ENCODE data around the gene CAMK4. TPM values are rescaled to one million over a fixed set of nuclear protein-coding genes. Genes with fewer than 3 reads are reported as not detected.

The CAMK4 gene
- total RNA-seq, 1 experiment from 2014 or later, result 10.2 TPM

GRCh38 chr5:111295649-111296048, 71.5 kb downstream of the CAMK4 start:
- Histone ChIP-seq H4K20me1 (ENCODE audit: insufficient read depth) (no peaks in the 10 kb centered on the region; the same call in 1 of the 2 replicates), H3K4me2 (ENCODE audit: low read length) (no peak overlapping the region), H3K79me2 (ENCODE audit: insufficient read depth, low read length) (no peaks in the 10 kb centered on the region), H3K36me3 (ENCODE audit: control insufficient read depth in 1 of 2, insufficient read depth in 2 of 2, low read length in 2 of 2) (no peaks in the 10 kb centered on the region), H2AFZ (ENCODE audit: low read depth, low read length, poor library complexity, severe bottlenecking) (no peak overlapping the region), H3K4me1 (ENCODE audit: control insufficient read depth in 1 of 2, insufficient read depth in 2 of 2, low read length in 2 of 2) (no peaks in the 10 kb centered on the region), H3K27me3 (ENCODE audit: insufficient read depth, low read length) (no peaks in the 10 kb centered on the region), H3K27ac (ENCODE audit: low read depth, low read length) (no peak overlapping the region), H3K9ac (ENCODE audit: low read length) (no peak overlapping the region), H3K9me2 (ENCODE audit: insufficient read depth) (no peaks in the 10 kb centered on the region), H3K9me3 (ENCODE audit: control insufficient read depth in 1 of 2, insufficient read depth in 1 of 2, low read depth in 1 of 2, low read length in 2 of 2) (no peaks in the 10 kb centered on the region; a peak in 1 of 4 replicates), H3K4me3 (replicated peaks in 1 of 2; ENCODE audit: low read depth in 1 of 2, low read length in 2 of 2) (no peak overlapping the region)
- ChIA-PET POLR2A (no interaction called here), RAD21 (ENCODE audit: low non-redundant PET in 1 of 2, low total read pairs in 2 of 2, uncharacterized antibody in 2 of 2, unreplicated experiment in 2 of 2) (no interaction called here), CTCF (no interaction called here)
- no TSS peak for BruUV-seq (replicated peaks)
- no peak for ATAC-seq
- intact Hi-C loops (cut with micrococcal nuclease), result no loop called here
- DNase-seq (ENCODE audit: low read depth, low spot score), result no peak
- TF ChIP-seq CTCF (IDR thresholded peaks at IDR 0.05 in 2 of 3, conservative IDR thresholded peaks at IDR 0.05 in 1 of 3; ENCODE audit: borderline replicate concordance in 1 of 3, insufficient read depth in 1 of 3, low read depth in 2 of 3, low read length in 2 of 3), result no peak
- TF ChIP-seq YY1 (IDR thresholded peaks at IDR 0.05; ENCODE audit: extremely low read depth, insufficient replicate concordance, low read depth, low read length), result no peak
- TF ChIP-seq RAD21 (IDR thresholded peaks at IDR 0.05; ENCODE audit: low read depth), result no peak
- no peak for TF ChIP-seq EGR1 (IDR thresholded peaks at IDR 0.05; ENCODE audit: low read depth)
- no peak for TF ChIP-seq POLR2A (IDR thresholded peaks at IDR 0.05; ENCODE audit: borderline replicate concordance, extremely low read depth, insufficient read depth, insufficient read length)
- TF ChIP-seq REST (IDR thresholded peaks at IDR 0.05; ENCODE audit: low read depth), result no peak
- TF ChIP-seq FOSL1 (IDR thresholded peaks at IDR 0.05; ENCODE audit: low read depth), result no peak
- no peak for TF ChIP-seq ZBTB33 (IDR thresholded peaks at IDR 0.05; ENCODE audit: extremely low read depth, insufficient replicate concordance, low read length)
- no peak for TF ChIP-seq CBX3 (IDR thresholded peaks at IDR 0.05; ENCODE audit: low read depth)
- TF ChIP-seq EZH2 (IDR thresholded peaks at IDR 0.05), result no peak
- TF ChIP-seq ELF1 (IDR thresholded peaks at IDR 0.05; ENCODE audit: borderline replicate concordance, low read depth), result no peak
- no peak for TF ChIP-seq SP1 (IDR thresholded peaks at IDR 0.05; ENCODE audit: low read depth)

Measured in HCT116 (cell line).